ENCODE data around the gene SLC37A1. TPM values are rescaled to one million over a fixed set of nuclear protein-coding genes. Genes with fewer than 3 reads are reported as not detected.

Gene SLC37A1
- total RNA-seq, 1 donor from 2014 or later, result 7.0 TPM

DNA sequence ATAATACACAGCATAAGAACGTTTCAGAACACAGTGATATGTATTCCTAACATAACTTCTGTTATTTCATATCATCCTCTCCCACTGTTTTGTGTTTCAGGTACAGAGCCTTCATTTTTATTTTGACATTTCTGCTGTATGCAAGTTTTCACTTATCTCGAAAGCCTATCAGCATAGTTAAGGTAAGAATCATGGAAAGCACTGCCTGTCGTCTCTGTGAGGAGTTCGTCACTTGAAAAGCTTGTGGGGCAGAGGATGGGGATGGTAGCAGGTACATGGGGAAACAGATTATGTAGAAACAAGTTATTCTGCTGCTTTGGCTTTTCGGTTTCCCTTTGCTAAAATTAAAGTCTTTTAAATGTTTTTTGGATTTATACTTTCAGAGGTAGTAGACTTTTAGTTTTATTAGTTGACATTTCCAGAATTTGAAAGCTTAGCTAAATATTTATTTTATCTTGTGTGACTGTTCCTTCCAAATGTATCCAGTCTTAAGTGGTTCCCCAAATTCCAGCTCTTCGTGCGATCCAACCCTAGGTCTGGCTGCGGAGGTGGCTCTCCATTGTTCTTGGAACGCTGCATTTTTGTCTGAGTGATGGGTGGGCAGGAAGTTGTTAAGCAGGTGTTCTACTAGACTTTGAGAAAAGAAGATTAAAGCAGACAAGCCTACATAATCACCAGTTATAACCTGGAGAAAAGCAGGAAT is 12.2 kb downstream of the SLC37A1 start:
- DNase-seq (ENCODE audit: low spot score), result no peak

DNA sequence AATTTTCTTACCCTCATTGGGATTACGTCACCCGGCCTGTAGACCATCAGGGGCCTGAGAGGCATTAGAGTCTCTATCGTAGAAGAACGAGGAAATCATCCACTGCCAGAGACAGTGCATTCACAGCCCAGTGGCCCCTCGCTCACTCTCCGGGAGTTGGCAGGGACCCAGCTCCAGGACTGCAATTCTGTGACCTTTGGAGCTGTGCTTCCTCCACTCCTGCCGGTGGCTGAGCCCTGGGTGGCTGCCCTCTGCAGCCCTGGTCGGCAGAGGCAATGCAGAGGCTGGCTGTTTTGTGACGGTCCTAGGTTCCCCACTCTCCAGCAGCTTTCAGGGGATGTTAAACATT is 12.7 kb downstream of the SLC37A1 start:
- DNase-seq (ENCODE audit: low spot score), result peak; percentile 88

GRCh38 chr21:42527127-42527488 is 13.5 kb downstream of the SLC37A1 start:
- peak; percentile 79 for DNase-seq (ENCODE audit: low spot score)

GRCh38 chr21:42527489-42528158 is 14.0 kb downstream of the SLC37A1 start:
- DNase-seq (ENCODE audit: low spot score), result peak; percentile 77

DNA sequence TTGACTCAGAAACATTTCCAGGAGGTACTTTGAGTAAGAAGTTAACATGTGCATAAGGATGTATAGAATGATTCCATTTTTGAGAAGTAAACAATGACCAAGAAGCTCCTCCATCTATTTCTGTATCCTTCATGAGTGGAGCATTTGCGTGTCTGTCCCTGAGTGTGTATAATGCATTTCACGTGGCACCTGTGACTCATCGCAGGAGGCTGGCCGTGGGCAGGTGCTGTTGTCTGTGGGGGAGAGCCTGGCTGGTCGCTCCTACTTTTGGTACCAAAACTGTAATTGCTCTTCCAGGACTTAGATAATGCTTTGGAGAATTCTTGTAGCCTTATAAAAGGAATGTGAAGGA is 16.5 kb downstream of the SLC37A1 start:
- no peak for DNase-seq (ENCODE audit: low spot score)

GRCh38 chr21:42531771-42532170 is 18.1 kb downstream of the SLC37A1 start:
- DNase-seq (ENCODE audit: low spot score), result peak; percentile 74

DNA sequence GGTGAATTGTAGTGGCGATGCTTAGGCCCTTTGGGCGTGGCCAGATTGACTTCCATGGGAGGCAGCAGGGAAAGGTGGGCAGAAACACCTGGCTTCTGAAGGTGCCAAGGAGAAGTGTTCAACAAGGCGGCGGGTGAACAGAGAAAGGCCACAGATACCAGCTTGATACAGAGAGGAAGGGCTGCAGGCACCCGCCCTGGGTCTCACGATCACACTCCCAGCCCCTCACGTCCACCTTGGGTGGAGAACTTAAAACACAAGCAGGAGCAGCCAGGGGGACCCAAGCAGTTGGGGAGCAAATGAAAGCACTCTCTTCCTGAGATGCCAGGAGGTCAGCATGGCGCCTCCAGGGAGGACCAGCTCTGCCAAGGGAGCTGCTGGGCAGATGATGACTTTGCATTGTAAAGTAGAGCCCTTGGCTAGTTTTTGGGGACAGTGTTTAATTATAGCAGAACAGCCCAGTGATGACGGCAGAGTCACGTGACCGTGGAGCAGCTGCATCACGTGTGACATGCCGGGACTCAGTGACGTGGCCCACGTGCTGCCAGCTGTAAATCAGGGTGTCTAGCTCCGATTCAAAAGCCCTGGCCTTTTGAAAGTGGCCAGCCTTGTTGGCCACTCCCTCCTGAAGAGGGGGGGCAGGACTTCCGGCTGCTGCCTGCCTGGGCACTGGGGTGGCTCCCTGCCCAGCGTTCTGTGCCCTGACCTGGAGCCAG is 19.0 kb downstream of the SLC37A1 start:
- peak; percentile 89 for DNase-seq (ENCODE audit: low spot score)

DNA sequence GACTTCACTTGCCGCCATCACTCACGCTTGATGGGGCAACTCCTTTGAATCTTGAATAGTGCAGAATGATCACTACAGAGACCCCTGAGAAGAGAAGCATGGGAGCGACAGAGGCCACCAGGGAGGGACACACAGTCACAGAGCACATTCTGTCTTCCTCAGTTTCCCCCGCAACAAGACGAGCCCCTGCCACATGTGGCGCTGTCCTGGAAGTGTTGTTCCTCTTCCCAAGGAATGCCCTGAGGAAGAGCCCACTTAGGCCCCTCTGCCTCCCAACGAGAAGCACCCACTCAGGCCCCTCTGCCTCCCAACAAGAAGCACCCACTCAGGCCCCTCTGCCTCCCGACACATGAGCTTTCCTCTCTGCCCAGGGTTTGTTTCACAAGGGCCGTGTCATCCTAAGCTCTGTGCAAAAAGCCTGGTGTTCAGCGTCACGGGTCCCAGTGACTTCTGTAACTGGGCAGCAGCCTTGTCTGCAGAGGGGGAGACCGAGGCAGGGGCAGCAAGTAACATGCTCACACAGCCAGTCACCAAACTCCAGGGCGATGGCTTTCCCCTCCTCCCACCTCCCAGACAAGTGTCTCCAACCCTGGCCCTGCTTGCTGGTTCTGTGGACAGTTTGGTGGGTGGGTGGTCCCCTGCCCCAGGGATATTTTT is 19.8 kb downstream of the SLC37A1 start:
- DNase-seq (ENCODE audit: low spot score), result peak; percentile 86

- no peak for DNase-seq (ENCODE audit: low spot score)
Observed at GRCh38 chr21:42533963-42534355, 20.3 kb downstream of the SLC37A1 start.

DNA sequence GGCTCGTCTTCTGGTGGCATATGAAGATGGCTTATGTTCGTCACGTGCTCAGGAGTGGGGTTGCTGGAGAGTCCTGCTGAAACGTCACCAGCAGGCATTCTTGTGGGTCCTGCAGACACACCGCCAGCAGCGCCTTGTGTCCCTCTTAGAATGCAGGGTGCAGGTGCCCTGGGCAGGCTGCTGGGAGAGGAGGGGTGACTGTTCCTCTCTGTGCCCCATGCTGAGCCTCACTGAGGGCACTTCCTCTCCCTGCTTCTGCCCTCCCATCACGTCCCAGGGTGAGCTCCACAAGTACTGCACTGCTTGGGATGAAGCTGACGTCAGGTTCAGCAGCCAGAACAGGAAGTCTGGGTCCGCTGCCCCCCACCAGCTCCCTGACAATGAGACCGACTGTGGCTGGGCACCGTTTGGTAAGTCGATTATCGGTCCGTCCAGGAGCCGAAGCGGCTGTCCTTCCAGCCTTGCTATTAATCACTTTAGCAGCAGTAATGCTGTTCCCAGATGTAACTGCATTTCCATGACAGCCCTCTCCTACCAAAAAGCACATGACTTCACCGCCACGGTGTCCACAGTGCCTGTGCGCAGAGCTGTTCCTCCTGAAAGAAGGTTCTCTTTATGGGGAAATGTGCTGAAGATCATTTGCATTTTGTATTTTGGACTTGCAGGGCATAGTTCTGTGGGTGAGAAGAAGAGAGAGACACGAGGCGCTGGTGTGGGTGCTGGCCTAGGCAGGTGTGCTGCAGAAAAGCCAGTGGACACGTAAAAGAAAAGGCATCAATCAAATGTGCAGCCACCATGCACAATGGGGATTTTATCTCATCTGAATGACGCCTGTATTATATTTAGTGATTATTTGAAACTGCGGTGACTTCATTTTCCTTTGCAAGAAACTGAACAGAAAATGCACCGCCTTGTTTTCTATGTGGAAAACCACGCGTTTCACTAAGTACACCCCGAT is 21.0 kb downstream of the SLC37A1 start:
- DNase-seq (ENCODE audit: low spot score), result peak; percentile 76

GRCh38 chr21:42535602-42536171 is 22.0 kb downstream of the SLC37A1 start:
- peak; percentile 86 for DNase-seq (ENCODE audit: low spot score)

- DNase-seq (ENCODE audit: low spot score), result no peak
Observed at GRCh38 chr21:42536601-42537000, 22.9 kb downstream of the SLC37A1 start.

- no peak for DNase-seq (ENCODE audit: low spot score)
Observed at GRCh38 chr21:42537106-42537742, 23.6 kb downstream of the SLC37A1 start.

- no peak for DNase-seq (ENCODE audit: low spot score)
Observed at GRCh38 chr21:42538479-42539275, 25.0 kb downstream of the SLC37A1 start.

DNA sequence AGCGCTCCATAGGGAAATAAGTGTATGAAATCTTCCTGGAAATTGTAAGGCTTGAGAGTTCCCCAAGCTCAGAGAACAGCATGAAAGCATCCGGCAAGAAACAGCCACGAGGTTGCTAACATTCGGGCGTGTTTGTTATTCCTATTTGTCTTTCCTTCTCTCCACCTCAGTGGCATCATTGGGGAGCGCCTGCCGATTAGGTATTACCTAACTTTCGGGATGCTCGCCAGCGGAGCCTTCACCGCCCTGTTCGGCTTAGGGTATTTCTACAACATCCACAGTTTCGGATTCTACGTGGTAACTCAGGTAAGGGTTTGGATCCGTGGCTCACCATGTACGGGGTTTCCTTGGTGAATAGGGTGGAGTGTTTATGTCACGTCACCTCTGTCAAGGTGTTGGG is 25.7 kb downstream of the SLC37A1 start:
- no peak for DNase-seq (ENCODE audit: low spot score)

GRCh38 chr21:42539931-42540343 is 26.3 kb downstream of the SLC37A1 start:
- DNase-seq (ENCODE audit: low spot score), result no peak

DNA sequence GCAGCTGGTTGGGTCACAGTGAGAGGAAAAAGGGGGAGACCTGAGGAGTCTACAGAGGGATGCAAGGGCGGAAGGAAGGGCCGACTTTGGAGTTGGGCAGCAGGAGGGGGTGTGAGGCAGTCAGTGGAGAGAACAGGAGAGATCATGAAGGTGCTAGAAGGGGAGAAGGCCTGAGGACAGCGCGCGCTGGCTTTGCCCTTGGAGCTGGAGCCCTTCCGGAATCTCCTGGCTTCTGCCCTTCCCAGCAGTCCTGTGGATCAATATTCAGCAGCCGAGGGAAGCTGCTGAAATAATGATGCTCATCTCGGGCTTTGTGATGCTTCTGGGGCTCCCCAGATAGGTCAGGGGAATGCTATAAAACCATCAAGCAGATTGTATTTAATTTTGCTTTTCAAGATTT is 26.7 kb downstream of the SLC37A1 start:
- DNase-seq (ENCODE audit: low spot score), result no peak

GRCh38 chr21:42541174-42541573 is 27.5 kb downstream of the SLC37A1 start:
- DNase-seq (ENCODE audit: low spot score), result no peak

DNA sequence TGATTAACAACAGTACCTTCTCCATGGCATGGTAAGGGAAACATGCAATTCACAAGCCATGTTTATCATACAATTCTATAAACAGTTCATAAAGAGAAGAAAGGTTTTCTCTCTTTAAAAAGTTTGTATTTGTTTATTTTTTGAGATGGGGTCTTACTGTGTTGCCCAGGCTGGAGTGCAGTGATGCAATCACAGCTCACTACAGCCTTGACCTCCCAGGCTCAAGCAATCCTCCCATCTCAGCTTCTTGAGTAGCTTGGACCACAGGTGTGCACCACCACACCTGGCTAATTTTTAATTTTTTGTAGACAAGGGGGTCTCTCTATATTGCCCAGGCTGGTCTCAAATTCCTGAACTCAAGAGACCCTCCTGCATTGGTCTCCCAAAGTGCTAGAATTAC is 28.0 kb downstream of the SLC37A1 start:
- DNase-seq (ENCODE audit: low spot score), result no peak

Data from mesenteric fat pad (tissue), 1 donor.